IMR-90 (cell line): ENCODE data around the gene HIRA. TPM values are rescaled to one million over a fixed set of nuclear protein-coding genes. Genes with fewer than 3 reads are reported as not detected.

Experiments
- ATAC-seq: fragments of 200-7000 bp; cut with Tn5 transposase; 2 replicates; pipeline ENCODE4 v1.9.1; 2020; ENCODE audit warnings: low read depth, mild to moderate bottlenecking, moderate library complexity
- BruUV-seq: library from RNA; stranded (reverse); fragments of 400-500 nt; replicated peaks from 2 replicates; lab custom pipeline; 2021; lab: Mats Ljungman, UMichigan
- CTCF ChIA-PET: fragments of 300-600 bp; formaldehyde crosslinking; extraction: SDS; loops from one replicate; lab custom pipeline; 2021; ENCODE audit warnings: antibody characterized with exemption; lab: Yijun Ruan, JAX
- POLR2A ChIA-PET: fragments of 300-600 bp; sonication (Branson Sonifier 250); formaldehyde crosslinking; loops from one replicate; lab custom pipeline; 2022; ENCODE audit warnings: antibody characterized with exemption; ENCODE audit not compliant: unreplicated experiment; lab: Charles Lee
- DNase-seq: peaks from one replicate; pipeline ENCODE4 v3.0.0; 2013
- H2AFZ ChIP-seq: replicated peaks from 2 replicates; pipeline ENCODE3; 2013; ENCODE audit warnings: low read length, mild to moderate bottlenecking; ENCODE audit not compliant: poor library complexity
- H2AK5ac ChIP-seq: 2 replicates; pipeline ENCODE4 v1.6.1; 2013; ENCODE audit warnings: low read depth, low read length, inconsistent platforms
- H2AK9ac ChIP-seq: replicated peaks from 2 replicates; pipeline ENCODE3; 2013; ENCODE audit warnings: mild to moderate bottlenecking, low read depth, low read length, moderate library complexity; ENCODE audit not compliant: poor library complexity
- H2BK120ac ChIP-seq: 2 replicates; pipeline ENCODE4 v1.6.1; 2013; ENCODE audit warnings: low read depth, low read length, inconsistent platforms
- H2BK15ac ChIP-seq: 3 replicates; pipeline ENCODE4 v1.6.1; 2013; ENCODE audit warnings: low read depth, low read length, inconsistent platforms
- H2BK20ac ChIP-seq: 2 replicates; pipeline ENCODE4 v1.6.1; 2013; ENCODE audit warnings: low read depth, mild to moderate bottlenecking, inconsistent platforms, low read length, moderate library complexity
- H2BK5ac ChIP-seq: 2 replicates; pipeline ENCODE4 v1.6.1; 2013; ENCODE audit warnings: mild to moderate bottlenecking, low read depth, low read length, inconsistent platforms; ENCODE audit not compliant: poor library complexity, severe bottlenecking
- H3K14ac ChIP-seq: replicated peaks from 2 replicates; pipeline ENCODE4 v1.6.1; 2013; ENCODE audit warnings: low read depth, low read length, inconsistent platforms
- H3K18ac ChIP-seq: 2 replicates; pipeline ENCODE4 v1.6.1; 2013; ENCODE audit warnings: low read depth, low read length, control low read depth
- H3K23ac ChIP-seq: 2 replicates; pipeline ENCODE4 v1.6.1; 2013; ENCODE audit warnings: low read depth, low read length, inconsistent platforms
- H3K27ac ChIP-seq: 2 replicates; pipeline ENCODE4 v1.5.1; 2013; ENCODE audit warnings: mild to moderate bottlenecking, control low read depth, low read length; ENCODE audit not compliant: insufficient read depth
- H3K27me3 ChIP-seq: 2 replicates; pipeline ENCODE4 v1.6.1; 2013; ENCODE audit warnings: low read length; ENCODE audit not compliant: control insufficient read depth, insufficient read depth
- H3K36me3 ChIP-seq: 2 replicates; pipeline ENCODE4 v1.6.1; 2013; ENCODE audit warnings: low read length, mixed read lengths; ENCODE audit not compliant: control insufficient read depth, insufficient read depth
- H3K4ac ChIP-seq: 2 replicates; pipeline ENCODE4 v1.6.1; 2013; ENCODE audit warnings: low read depth, low read length, inconsistent platforms
- H3K4me1 ChIP-seq: 2 replicates; pipeline ENCODE4 v1.6.1; 2013; ENCODE audit warnings: low read length, mixed read lengths; ENCODE audit not compliant: control insufficient read depth, insufficient read depth
- H3K4me2 ChIP-seq: 2 replicates; pipeline ENCODE4 v1.6.1; 2013; ENCODE audit warnings: low read depth, mild to moderate bottlenecking, control low read depth, low read length, moderate library complexity
- H3K4me3 ChIP-seq: 2 replicates; pipeline ENCODE4 v1.5.1; 2013; ENCODE audit warnings: low read depth, mild to moderate bottlenecking, control low read depth, low read length, moderate library complexity; ENCODE audit not compliant: insufficient read depth
- H3K56ac ChIP-seq: 2 replicates; pipeline ENCODE4 v1.6.1; 2013; ENCODE audit warnings: low read length, inconsistent platforms; ENCODE audit not compliant: insufficient read depth; ENCODE audit errors: extremely low read depth
- H3K79me1 ChIP-seq, 2 experiments: 2 replicates each; pipeline ENCODE4 v1.6.1; 2013; ENCODE audit warnings: low read length in 2 of 2, inconsistent platforms in 1 of 2, low read depth in 1 of 2
- H3K9ac ChIP-seq: 2 replicates; pipeline ENCODE4 v1.6.1; 2013; ENCODE audit warnings: low read depth, low read length, control low read depth
- H3K9me1 ChIP-seq: 2 replicates; pipeline ENCODE4 v1.6.1; 2013; ENCODE audit warnings: low read length, inconsistent platforms; ENCODE audit not compliant: insufficient read depth
- H3K9me3 ChIP-seq: 2 replicates; pipeline ENCODE4 v1.6.1; 2013; ENCODE audit warnings: low read length; ENCODE audit not compliant: control insufficient read depth, insufficient read depth
- H4K20me1 ChIP-seq: 2 replicates; pipeline ENCODE4 v1.6.1; 2013; ENCODE audit warnings: low read length, inconsistent platforms; ENCODE audit not compliant: insufficient read depth
- H4K5ac ChIP-seq: 2 replicates; pipeline ENCODE4 v1.6.1; 2013; ENCODE audit warnings: mild to moderate bottlenecking, low read depth, low read length, control low read depth
- H4K8ac ChIP-seq, 2 experiments: 2 replicates each; pipeline ENCODE4 v1.6.1; 2013; ENCODE audit warnings: low read depth in 2 of 2, low read length in 2 of 2, control low read depth in 1 of 2, inconsistent platforms in 1 of 2
- H4K91ac ChIP-seq: 2 replicates; pipeline ENCODE4 v1.6.1; 2013; ENCODE audit warnings: low read depth, low read length, inconsistent platforms; ENCODE audit not compliant: insufficient read depth
- BHLHE40 ChIP-seq: fragments of 150-350 bp; IDR thresholded peaks from 2 replicates; pipeline ENCODE4 v1.6.1; 2016; ENCODE audit warnings: mild to moderate bottlenecking, low read depth, low read length
- FOS ChIP-seq: fragments of 150-350 bp; IDR thresholded peaks from 2 replicates; pipeline ENCODE4 v1.6.1; 2016; ENCODE audit warnings: low read depth, low read length
- MAFK ChIP-seq: IDR thresholded peaks from 2 replicates; pipeline ENCODE4 v1.6.1; 2012; ENCODE audit warnings: low read depth, low read length, improper control_type of control experiment
- MAZ ChIP-seq: IDR thresholded peaks from 2 replicates; pipeline ENCODE4 v1.6.1; 2012; ENCODE audit warnings: low read depth, mild to moderate bottlenecking, low read length, improper control_type of control experiment, moderate library complexity, borderline replicate concordance
- RAD21 ChIP-seq: IDR thresholded peaks from 2 replicates; pipeline ENCODE4 v1.6.1; 2012; ENCODE audit warnings: low read length, improper control_type of control experiment
- RFX5 ChIP-seq: IDR thresholded peaks from 2 replicates; pipeline ENCODE4 v1.8.0; 2012; ENCODE audit warnings: low read depth, mild to moderate bottlenecking, low read length, moderate library complexity
- USF2 ChIP-seq: fragments of 150-350 bp; IDR thresholded peaks from 2 replicates; pipeline ENCODE4 v1.6.1; 2017; ENCODE audit warnings: mild to moderate bottlenecking, antibody characterized with exemption, low read length, low read depth
- WGBS, 2 experiments: methylation state at CpG; one replicate each; pipeline versions ENCODE4 v1.1.5 to v1.1.7; 2013; ENCODE audit warnings: missing lambda C conversion rate in 2 of 2; ENCODE audit not compliant: insufficient read length in 1 of 2; ENCODE audit errors: extremely low coverage in 2 of 2; 5-methylcytosine and 5-hydroxymethylcytosine counted together
- dilution Hi-C: fragments of 300-500 bp; cut with HindIII; formaldehyde crosslinking; loops from one replicate; pipeline ENCODE4 v1.14.3; 2018; ENCODE audit warnings: low sequenced_read_pairs; ENCODE audit not compliant: unreplicated experiment
- in situ Hi-C: fragments of 300-500 bp; cut with MboI; formaldehyde crosslinking; loops from 3 replicates; pipeline ENCODE4 v1.14.3; 2019; ENCODE audit warnings: low sequenced_read_pairs, inconsistent platforms, mixed read lengths
- intact Hi-C: fragments of 100-400 bp; cut with micrococcal nuclease; formaldehyde crosslinking; loops from 2 replicates; pipeline ENCODE4 v1.10.0; 2022
- polyA plus RNA-seq, 3 experiments: library from polyadenylated mRNA; depleted of rRNA; stranded (reverse); fragments of >200 nt; gene quantifications; 2 replicates each; pipeline ENCODE4 v1.2.3, GENCODE V29; 2012; ENCODE audit warnings: low replicate concordance in 1 of 3
- total RNA-seq: library from RNA; depleted of rRNA; stranded (reverse); fragments of >200 nt; gene quantifications from 2 replicates; pipeline ENCODE4 v1.2.3, GENCODE V29; 2012

HIRA gene
- total and polyA plus RNA-seq, 2 of the 4 experiments (the other 2 are of a cell fraction), result 14.5 to 24.2 TPM

- no peak for TF ChIP-seq MAZ
Observed at GRCh38 chr22:19355413-19356157, 75.9 kb downstream of the HIRA start (continued).

- Histone ChIP-seq H4K91ac (no peak overlapping the region), H3K27me3 (no peaks in the 10 kb centered on the region), H3K23ac (no peak overlapping the region), H3K14ac (no peak overlapping the region), H3K18ac (no peak overlapping the region), H2AK9ac (no peak overlapping the region), H3K4ac (no peak overlapping the region), H3K9ac (no peak overlapping the region), H4K5ac (no peak overlapping the region), H4K20me1 (peaks cover 8% of the 10 kb centered on the region), H3K9me3 (no peaks in the 10 kb centered on the region), H3K4me2 (no peak overlapping the region), H3K79me1 (peaks cover 0 to 5% of the 10 kb centered on the region in 2 experiments; a peak in 1 of 4 replicates), H2BK15ac (no peak overlapping the region), H3K27ac (no peak overlapping the region), H2BK120ac (no peak overlapping the region), H2AK5ac (no peak overlapping the region), H3K36me3 (peaks cover 68% of the 10 kb centered on the region), H2BK20ac (no peak overlapping the region), H3K9me1 (peaks cover 17% of the 10 kb centered on the region; the same call in 1 of the 2 replicates), H3K4me3 (no peak overlapping the region), H2BK5ac (no peak overlapping the region), H3K56ac (no peak overlapping the region), H4K8ac (no peak overlapping the region), H2AFZ (no peak overlapping the region), H3K4me1 (peaks cover 10% of the 10 kb centered on the region)
- ChIA-PET CTCF (no interaction called here), POLR2A (no interaction called here)
- no peak for TF ChIP-seq RFX5
- TF ChIP-seq MAFK, result no peak
- TF ChIP-seq RAD21, result no peak
- TF ChIP-seq BHLHE40, result no peak
- no peak for TF ChIP-seq USF2
- TF ChIP-seq FOS, result no peak
- dilution Hi-C loops (no loop called here), intact Hi-C loops (no loop called here), in situ Hi-C loops (loop anchor here (10.0 to 25.0 kb wide), 2 partner anchors 169 to 392 kb away; no protein-coding TSS in a partner anchor)
- ATAC-seq (no peak), DNase-seq (no peak)
- no TSS peak for BruUV-seq
- no CpG with 5 or more reads among the region's 5 CpGs for WGBS, 2 experiments
Observed at GRCh38 chr22:19354201-19354600, 77.3 kb downstream of the HIRA start.
